ENCODE data around the gene PON2. TPM values are rescaled to one million over a fixed set of nuclear protein-coding genes. Genes with fewer than 3 reads are reported as not detected.
"Not testable (repeated sequence)": the region's sequence is repeated elsewhere in the genome, so short reads cannot be mapped to it uniquely, and the experiment has no call there.

Gene PON2
- total RNA-seq, 2 donors from 2014 or later: 89.8 to 99.4 TPM

DNA sequence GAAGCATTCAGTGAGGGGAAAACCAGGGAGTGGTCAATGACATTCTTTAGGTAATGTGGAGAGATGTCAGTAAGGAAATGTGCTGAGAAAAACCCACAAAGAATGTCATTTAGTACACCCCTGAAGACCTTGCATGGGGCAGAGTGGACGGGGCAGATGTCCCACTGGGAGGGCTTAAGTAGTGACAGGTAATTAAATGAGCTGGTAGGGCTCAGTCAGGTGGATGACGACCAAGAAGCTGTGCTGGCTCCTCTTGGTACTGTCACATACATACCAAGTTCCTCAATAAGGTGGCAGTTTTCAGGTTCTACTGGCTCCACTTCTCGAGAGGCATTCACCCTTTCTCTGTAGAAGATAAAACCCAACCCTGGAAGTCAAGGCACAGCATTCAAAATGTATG lies 40.5 kb downstream of the PON2 start:
- H3K4me1 ChIP-seq: no peaks in the 10 kb centered on the region
- TF ChIP-seq, protein P1, sequence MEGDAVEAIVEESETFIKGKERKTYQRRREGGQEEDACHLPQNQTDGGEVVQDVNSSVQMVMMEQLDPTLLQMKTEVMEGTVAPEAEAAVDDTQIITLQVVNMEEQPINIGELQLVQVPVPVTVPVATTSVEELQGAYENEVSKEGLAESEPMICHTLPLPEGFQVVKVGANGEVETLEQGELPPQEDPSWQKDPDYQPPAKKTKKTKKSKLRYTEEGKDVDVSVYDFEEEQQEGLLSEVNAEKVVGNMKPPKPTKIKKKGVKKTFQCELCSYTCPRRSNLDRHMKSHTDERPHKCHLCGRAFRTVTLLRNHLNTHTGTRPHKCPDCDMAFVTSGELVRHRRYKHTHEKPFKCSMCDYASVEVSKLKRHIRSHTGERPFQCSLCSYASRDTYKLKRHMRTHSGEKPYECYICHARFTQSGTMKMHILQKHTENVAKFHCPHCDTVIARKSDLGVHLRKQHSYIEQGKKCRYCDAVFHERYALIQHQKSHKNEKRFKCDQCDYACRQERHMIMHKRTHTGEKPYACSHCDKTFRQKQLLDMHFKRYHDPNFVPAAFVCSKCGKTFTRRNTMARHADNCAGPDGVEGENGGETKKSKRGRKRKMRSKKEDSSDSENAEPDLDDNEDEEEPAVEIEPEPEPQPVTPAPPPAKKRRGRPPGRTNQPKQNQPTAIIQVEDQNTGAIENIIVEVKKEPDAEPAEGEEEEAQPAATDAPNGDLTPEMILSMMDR (IDR thresholded peaks at IDR 0.05): no peak
- H3K9me3 ChIP-seq: no peaks in the 10 kb centered on the region
- H3K27me3 ChIP-seq: no peaks in the 10 kb centered on the region
- intact Hi-C loops (cut with DNase I): loop anchor here (10.0 kb wide), 1 partner anchor 80 kb away; no protein-coding TSS in a partner anchor
- no peak overlapping the region for H3K27ac ChIP-seq
- no peak overlapping the region for H3K4me3 ChIP-seq
- no peak overlapping the region for H3K9ac ChIP-seq (ENCODE audit: low read depth in 2 of 2, low read length in 2 of 2)
- DNase-seq: no peak
- no peaks in the 10 kb centered on the region for H3K36me3 ChIP-seq

DNA sequence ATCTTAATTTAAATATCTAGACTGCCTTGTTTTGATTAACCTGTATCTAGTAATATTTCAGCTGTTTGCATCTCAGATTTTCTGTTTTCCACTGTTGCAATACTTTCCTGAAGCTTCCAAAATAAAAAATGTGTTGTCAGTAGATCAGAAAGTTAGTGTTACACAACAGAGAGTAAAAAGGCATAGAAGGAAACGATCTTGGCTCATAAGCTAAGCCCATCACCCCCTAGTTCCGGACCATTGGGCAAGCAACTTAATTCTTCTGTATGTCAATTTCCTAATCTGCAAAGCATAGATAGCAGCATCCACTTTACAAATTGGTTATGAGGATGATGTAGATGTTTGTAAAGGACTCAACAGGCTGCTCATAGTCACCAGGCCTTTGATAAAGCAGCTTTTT lies 43.1 kb downstream of the PON2 start:
- Histone ChIP-seq H3K4me1 (no peaks in the 10 kb centered on the region), H3K27ac (no peak overlapping the region), H3K9me3 (no peaks in the 10 kb centered on the region), H3K27me3 (no peaks in the 10 kb centered on the region), H3K9ac (ENCODE audit: low read depth in 2 of 2, low read length in 2 of 2) (no peak overlapping the region), H3K36me3 (no peaks in the 10 kb centered on the region), H3K4me3 (no peak overlapping the region)
- no peak for DNase-seq
- intact Hi-C loops (cut with DNase I): loop anchor here (10.0 kb wide), 1 partner anchor 83 kb away; no protein-coding TSS in a partner anchor
- TF ChIP-seq, protein P1 (IDR thresholded peaks at IDR 0.05): no peak

DNA sequence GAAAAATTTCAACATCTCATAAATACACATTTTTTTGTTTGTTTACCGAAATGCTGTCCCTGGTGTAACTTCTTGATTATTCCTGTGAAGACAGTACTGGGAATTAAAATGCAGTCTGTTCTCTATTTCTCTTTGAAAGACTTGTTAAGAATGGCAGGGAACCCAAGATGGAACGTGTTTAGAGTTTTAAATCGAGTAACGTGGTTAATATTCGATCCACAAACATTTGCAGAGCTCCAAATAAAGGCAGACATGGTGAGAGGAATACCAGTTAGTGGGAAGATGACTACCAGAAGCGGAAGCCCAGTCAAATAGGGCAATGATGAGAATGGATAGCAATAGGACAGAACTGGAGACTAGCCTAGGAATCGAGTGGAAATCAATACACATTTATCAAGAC lies 45.3 kb downstream of the PON2 start:
- TF ChIP-seq, protein P1 (IDR thresholded peaks at IDR 0.05): no peak
- no peaks in the 10 kb centered on the region for H3K27me3 ChIP-seq
- intact Hi-C loops (cut with DNase I): no loop called here
- H3K9me3 ChIP-seq: no peaks in the 10 kb centered on the region
- no peak for DNase-seq
- H3K27ac ChIP-seq: no peak overlapping the region
- no peak overlapping the region for H3K9ac ChIP-seq (ENCODE audit: low read depth in 2 of 2, low read length in 2 of 2)
- H3K4me1 ChIP-seq: no peaks in the 10 kb centered on the region
- H3K36me3 ChIP-seq: no peaks in the 10 kb centered on the region
- H3K4me3 ChIP-seq: no peak overlapping the region

DNA sequence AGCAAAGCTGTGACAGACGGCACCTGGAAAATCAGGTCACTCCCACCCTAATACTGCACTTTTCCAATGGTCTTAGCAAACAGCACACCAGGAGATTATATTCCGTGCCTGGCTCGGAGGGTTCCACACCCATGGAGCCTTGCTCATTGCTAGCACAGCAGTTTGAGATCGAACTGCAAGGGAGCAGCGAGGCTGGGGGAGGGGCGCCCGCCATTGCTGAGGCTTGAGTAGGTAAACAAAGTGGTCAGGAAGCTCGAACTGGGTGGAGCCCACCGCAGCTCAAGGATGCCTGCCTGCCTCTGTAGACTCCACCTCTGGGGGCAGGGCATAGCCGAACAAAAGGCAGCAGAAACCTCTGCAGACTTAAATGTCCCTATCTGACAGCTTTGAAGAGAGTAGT lies 55.4 kb downstream of the PON2 start:
- H3K4me3 ChIP-seq; H3K36me3 ChIP-seq; H3K27me3 ChIP-seq; H3K4me1 ChIP-seq; intact Hi-C loops (cut with DNase I); DNase-seq; H3K9ac ChIP-seq (ENCODE audit: low read depth in 2 of 2, low read length in 2 of 2); H3K9me3 ChIP-seq; H3K27ac ChIP-seq: not testable (repeated sequence)

DNA sequence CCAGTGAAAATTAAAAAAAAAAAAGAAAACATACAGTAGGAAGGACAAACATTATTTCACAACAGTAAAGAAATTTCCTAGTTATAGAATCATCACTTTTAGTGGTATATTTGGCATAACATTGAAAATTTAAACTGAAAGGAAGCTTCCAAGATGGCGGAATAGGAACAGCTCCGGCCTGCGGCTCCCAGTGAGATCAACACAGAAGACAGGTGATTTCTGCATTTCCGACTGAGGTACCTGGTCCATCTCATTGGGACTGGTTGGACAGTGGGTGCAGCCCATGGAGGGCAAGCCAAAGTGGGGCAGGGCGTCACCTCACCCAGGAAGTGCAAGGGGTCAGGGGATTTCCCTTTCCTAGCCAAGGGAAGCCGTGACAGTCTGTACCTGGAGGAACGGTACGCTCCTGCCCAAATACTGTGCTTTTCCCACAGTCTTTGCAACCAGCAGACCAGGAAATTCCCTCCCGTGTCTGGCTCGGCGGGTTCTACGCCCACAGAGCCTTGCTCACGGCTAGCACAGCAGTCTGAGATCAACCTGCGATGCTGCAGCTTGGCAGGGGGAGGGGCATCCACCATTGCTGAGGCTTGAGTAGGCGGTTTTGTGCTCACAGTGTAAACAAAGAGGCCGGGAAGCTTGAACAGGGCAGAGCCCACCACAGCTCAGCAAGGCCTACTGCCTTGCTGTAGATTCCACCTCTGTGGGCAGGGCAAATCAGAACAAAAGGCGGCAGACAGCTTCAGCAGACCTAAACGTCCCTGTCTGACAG lies 58.0 kb downstream of the PON2 start:
- Histone ChIP-seq H3K36me3 (no peaks in the 10 kb centered on the region), H3K4me3 (no peak overlapping the region), H3K4me1 (no peaks in the 10 kb centered on the region), H3K27me3 (no peaks in the 10 kb centered on the region), H3K27ac (no peak overlapping the region), H3K9ac (ENCODE audit: low read depth in 2 of 2, low read length in 2 of 2) (no peak overlapping the region), H3K9me3 (no peaks in the 10 kb centered on the region)
- intact Hi-C loops (cut with DNase I): no loop called here
- TF ChIP-seq, protein P1 (IDR thresholded peaks at IDR 0.05): no peak
- DNase-seq: no peak

DNA sequence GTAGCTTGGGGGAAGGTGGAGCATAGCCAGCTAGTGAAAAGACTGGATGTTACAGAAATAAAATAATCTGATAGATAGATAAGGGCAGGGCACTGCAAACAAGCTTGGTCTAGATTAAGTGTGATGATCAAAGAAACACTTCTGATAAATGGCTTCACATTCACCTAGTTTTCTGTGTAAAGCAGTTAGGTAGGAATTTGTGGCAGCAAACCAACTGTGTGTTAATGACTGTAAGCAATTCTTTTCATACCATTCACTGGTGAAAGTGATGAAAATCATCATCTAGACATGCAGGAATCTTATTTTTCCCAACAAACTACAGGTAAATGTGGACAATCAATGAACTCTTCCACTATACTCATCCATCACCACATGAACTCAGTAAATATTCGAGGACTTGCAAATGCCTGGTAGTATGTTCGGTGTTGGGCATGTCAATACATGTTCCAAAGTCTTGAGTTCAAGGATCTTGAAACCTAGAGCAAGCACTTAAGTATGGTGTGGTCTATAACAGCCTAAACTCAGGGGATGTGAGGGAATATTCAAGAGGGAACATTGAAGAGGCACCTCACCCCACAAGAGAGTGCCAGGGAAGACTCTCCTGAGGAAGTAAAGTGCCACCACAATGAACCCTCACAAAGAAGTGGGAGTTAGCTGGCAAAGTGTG lies 59.1 kb downstream of the PON2 start:
- intact Hi-C loops (cut with DNase I): no loop called here
- H3K4me3 ChIP-seq: no peak overlapping the region
- H3K27ac ChIP-seq: no peak overlapping the region
- H3K27me3 ChIP-seq: no peaks in the 10 kb centered on the region
- no peak overlapping the region for H3K9ac ChIP-seq (ENCODE audit: low read depth in 2 of 2, low read length in 2 of 2)
- DNase-seq: no peak
- TF ChIP-seq, protein P1 (IDR thresholded peaks at IDR 0.05): no peak
- no peaks in the 10 kb centered on the region for H3K4me1 ChIP-seq
- H3K36me3 ChIP-seq: no peaks in the 10 kb centered on the region
- H3K9me3 ChIP-seq: no peaks in the 10 kb centered on the region

All from colonic mucosa (tissue), 4 donors.